Measurements from ENCODE around the gene MAPKAPK2. TPM values are rescaled to one million over a fixed set of nuclear protein-coding genes. Genes with fewer than 3 reads are reported as not detected.

Gene MAPKAPK2
- total RNA-seq, 4 donors from 2014 or later, result 45.0 to 77.4 (median 55.5) TPM

- Histone ChIP-seq H3K36me3 (no peaks in the 10 kb centered on the region), H3K4me1 (peaks cover 5 to 14% (median 5%) of the 10 kb centered on the region in 3 donors), H3K9me3 (no peaks in the 10 kb centered on the region), H3K27ac (no peak overlapping the region), H3K27me3 (no peaks in the 10 kb centered on the region), H3K4me3 (no peak overlapping the region)
- no peak for TF ChIP-seq POLR2A (IDR thresholded peaks at IDR 0.05)
- TF ChIP-seq EP300 (IDR thresholded peaks at IDR 0.05), result no peak
- TF ChIP-seq POLR2AphosphoS5 (IDR thresholded peaks at IDR 0.05), result no peak
- TF ChIP-seq CTCF (IDR thresholded peaks at IDR 0.05), result no peak
- ATAC-seq, result no peak
- 68 to 72% methylated on average over 4 of the region's 4 CpGs for WGBS, 2 donors (ENCODE audit: low coverage in 1 of 2)
Observed at GRCh38 chr1:206680279-206680678, 4.4 kb upstream of the MAPKAPK2 start.

GRCh38 chr1:206681359-206681758 is 3.3 kb upstream of the MAPKAPK2 start:
- H3K27ac ChIP-seq, result no peak overlapping the region
- ATAC-seq, result no peak
- H3K4me3 ChIP-seq, result no peak overlapping the region
- 65% methylated on average over 2 of the region's 2 CpGs; no CpG with 5 or more reads in 1 of the 2 donors for WGBS, 2 donors (ENCODE audit: low coverage in 1 of 2)
- H3K27me3 ChIP-seq, result no peaks in the 10 kb centered on the region
- H3K9me3 ChIP-seq, result no peaks in the 10 kb centered on the region
- H3K4me1 ChIP-seq, result peaks cover 0 to 10% (median 0%) of the 10 kb centered on the region in 3 donors
- no peak for TF ChIP-seq CTCF (IDR thresholded peaks at IDR 0.05)
- TF ChIP-seq EP300 (IDR thresholded peaks at IDR 0.05), result no peak
- no peak for TF ChIP-seq POLR2A (IDR thresholded peaks at IDR 0.05)
- no peak for TF ChIP-seq POLR2AphosphoS5 (IDR thresholded peaks at IDR 0.05)
- H3K36me3 ChIP-seq, result no peaks in the 10 kb centered on the region

- TF ChIP-seq CTCF (IDR thresholded peaks at IDR 0.05), result no peak
- no peaks in the 10 kb centered on the region for H3K9me3 ChIP-seq
- no peak overlapping the region for H3K4me3 ChIP-seq
- H3K4me1 ChIP-seq, result peaks cover 0 to 18% (median 5%) of the 10 kb centered on the region in 3 donors
- ATAC-seq, result no peak
- no peaks in the 10 kb centered on the region for H3K27me3 ChIP-seq
- H3K36me3 ChIP-seq, result no peaks in the 10 kb centered on the region
- 61 to 90% methylated on average over 3 of the region's 3 CpGs for WGBS, 2 donors (ENCODE audit: low coverage in 1 of 2)
- H3K27ac ChIP-seq, result no peak overlapping the region
Observed at GRCh38 chr1:206682111-206682510, 2.6 kb upstream of the MAPKAPK2 start.

- Histone ChIP-seq H3K27ac (no peak overlapping the region), H3K4me1 (peaks cover 2 to 30% (median 17%) of the 10 kb centered on the region in 3 donors), H3K27me3 (no peaks in the 10 kb centered on the region), H3K4me3 (no peak overlapping the region), H3K9me3 (no peaks in the 10 kb centered on the region), H3K36me3 (no peaks in the 10 kb centered on the region)
- 100% methylated on average over 2 of the region's 6 CpGs; no CpG with 5 or more reads in 1 of the 2 donors for WGBS, 2 donors (ENCODE audit: low coverage in 1 of 2)
- no peak for ATAC-seq
- no peak for TF ChIP-seq POLR2AphosphoS5 (IDR thresholded peaks at IDR 0.05)
- no peak for TF ChIP-seq CTCF (IDR thresholded peaks at IDR 0.05)
- TF ChIP-seq POLR2A (IDR thresholded peaks at IDR 0.05), result no peak
- TF ChIP-seq EP300 (IDR thresholded peaks at IDR 0.05), result no peak
Observed at GRCh38 chr1:206683313-206683712, 1.4 kb upstream of the MAPKAPK2 start.

GRCh38 chr1:206684003-206684402 is 702 bp upstream of the MAPKAPK2 start:
- 43 to 63% methylated on average over 3 to 8 of the region's 8 CpGs for WGBS, 2 donors (ENCODE audit: low coverage in 1 of 2)
- Histone ChIP-seq H3K27ac (peak overlapping the region in 1 of 4 donors; percentile 99), H3K27me3 (no peaks in the 10 kb centered on the region), H3K4me1 (peaks cover 2 to 37% (median 23%) of the 10 kb centered on the region in 3 donors), H3K9me3 (no peaks in the 10 kb centered on the region), H3K36me3 (no peaks in the 10 kb centered on the region), H3K4me3 (peak overlapping the region; percentile 83 to 87)
- ATAC-seq, result no peak
- no peak for TF ChIP-seq EP300 (IDR thresholded peaks at IDR 0.05)
- no peak for TF ChIP-seq POLR2A (IDR thresholded peaks at IDR 0.05)
- TF ChIP-seq POLR2AphosphoS5 (IDR thresholded peaks at IDR 0.05), result no peak
- TF ChIP-seq CTCF (IDR thresholded peaks at IDR 0.05), result no peak
